Skin epidermis (tissue), 12 donors: ENCODE data around the gene CBFB.
A peak's percentile ranks its signal among the peaks of the same experiment; 100 is the strongest.

Experiments used
- H3K27ac ChIP-seq, 21 experiments: fragments of 200-600 bp; sonication (generic) in 11 of 21; one replicate each; pipeline ENCODE4 v1.5.0; 2020; ENCODE audit warnings: mild to moderate bottlenecking in 3 of 21, inconsistent platforms in 2 of 21, moderate library complexity in 2 of 21
- H3K4me3 ChIP-seq, 7 experiments: fragments of 200-600 bp; sonication (generic) in 2 of 7; one replicate each; pipeline ENCODE4 v1.5.0; 2020; ENCODE audit warnings: inconsistent platforms in 2 of 7, mild to moderate bottlenecking in 2 of 7, moderate library complexity in 1 of 7

The CBFB gene

GRCh38 chr16:67015313-67015731 is 13.6 kb upstream of the CBFB start:
- Histone ChIP-seq H3K4me3 (no peak overlapping the region), H3K27ac (no peak overlapping the region)

GRCh38 chr16:67016143-67016542 is 12.8 kb upstream of the CBFB start:
- Histone ChIP-seq H3K4me3 (no peak overlapping the region), H3K27ac (no peak overlapping the region)

- H3K4me3 ChIP-seq, result no peak overlapping the region
- no peak overlapping the region for H3K27ac ChIP-seq
Observed at GRCh38 chr16:67016681-67017420, 12.1 kb upstream of the CBFB start.

- no peak overlapping the region for H3K4me3 ChIP-seq
- H3K27ac ChIP-seq, result no peak overlapping the region
Observed at GRCh38 chr16:67017421-67017750, 11.6 kb upstream of the CBFB start.

GRCh38 chr16:67017810-67018488 is 11.0 kb upstream of the CBFB start:
- no peak overlapping the region for H3K27ac ChIP-seq
- no peak overlapping the region for H3K4me3 ChIP-seq

- Histone ChIP-seq H3K4me3 (no peak overlapping the region), H3K27ac (no peak overlapping the region)
Observed at GRCh38 chr16:67019171-67019570, 9.8 kb upstream of the CBFB start.

- Histone ChIP-seq H3K27ac (no peak overlapping the region), H3K4me3 (no peak overlapping the region)
Observed at GRCh38 chr16:67021321-67021720, 7.6 kb upstream of the CBFB start.

GRCh38 chr16:67022531-67023214 is 6.3 kb upstream of the CBFB start:
- H3K4me3 ChIP-seq, result no peak overlapping the region
- no peak overlapping the region for H3K27ac ChIP-seq

- no peak overlapping the region for H3K4me3 ChIP-seq
- H3K27ac ChIP-seq, result no peak overlapping the region
Observed at GRCh38 chr16:67023689-67024088, 5.3 kb upstream of the CBFB start.

GRCh38 chr16:67024384-67025209 is 4.4 kb upstream of the CBFB start:
- Histone ChIP-seq H3K4me3 (no peak overlapping the region), H3K27ac (no peak overlapping the region)

GRCh38 chr16:67025210-67025550 is 3.8 kb upstream of the CBFB start:
- Histone ChIP-seq H3K27ac (no peak overlapping the region), H3K4me3 (no peak overlapping the region)

GRCh38 chr16:67026570-67026969 is 2.4 kb upstream of the CBFB start:
- H3K27ac ChIP-seq, result no peak overlapping the region

GRCh38 chr16:67027046-67027445 is 1.9 kb upstream of the CBFB start:
- Histone ChIP-seq H3K27ac (no peak overlapping the region), H3K4me3 (no peak overlapping the region)

More at GRCh38 chr16:67026570-67026969, 2.4 kb upstream of the CBFB start:
- H3K4me3 ChIP-seq, result no peak overlapping the region

- Histone ChIP-seq H3K4me3 (peak overlapping the region; percentile 17 to 99 (median 82)), H3K27ac (peak overlapping the region; percentile 75 to 99 (median 97))
Observed at GRCh38 chr16:67028167-67028695, 718 bp upstream of the CBFB start.

GRCh38 chr16:67029254-67030096 is 526 bp downstream of the CBFB start:
- H3K27ac ChIP-seq, result peak overlapping the region; percentile 89 to 99 (median 97)
- peak overlapping the region; percentile 67 to 99 (median 83) for H3K4me3 ChIP-seq

- peak overlapping the region; percentile 67 to 99 (median 83) for H3K4me3 ChIP-seq
- H3K27ac ChIP-seq, result peak overlapping the region in 20 of 21 experiments; percentile 89 to 99 (median 97)
Observed at GRCh38 chr16:67030221-67030962, 1.4 kb downstream of the CBFB start.

GRCh38 chr16:67034487-67034886 is 5.5 kb downstream of the CBFB start:
- no peak overlapping the region for H3K4me3 ChIP-seq

GRCh38 chr16:67035364-67035763 is 6.4 kb downstream of the CBFB start:
- Histone ChIP-seq H3K27ac (no peak overlapping the region), H3K4me3 (no peak overlapping the region)

More at GRCh38 chr16:67034487-67034886, 5.5 kb downstream of the CBFB start:
- H3K27ac ChIP-seq, result no peak overlapping the region
